ENCODE measurements around the gene CFAP107. TPM values are rescaled to one million over a fixed set of nuclear protein-coding genes. Genes with fewer than 3 reads are reported as not detected.

CFAP107 gene
- total RNA-seq, 1 experiment from 2014 or later = not detected

DNA sequence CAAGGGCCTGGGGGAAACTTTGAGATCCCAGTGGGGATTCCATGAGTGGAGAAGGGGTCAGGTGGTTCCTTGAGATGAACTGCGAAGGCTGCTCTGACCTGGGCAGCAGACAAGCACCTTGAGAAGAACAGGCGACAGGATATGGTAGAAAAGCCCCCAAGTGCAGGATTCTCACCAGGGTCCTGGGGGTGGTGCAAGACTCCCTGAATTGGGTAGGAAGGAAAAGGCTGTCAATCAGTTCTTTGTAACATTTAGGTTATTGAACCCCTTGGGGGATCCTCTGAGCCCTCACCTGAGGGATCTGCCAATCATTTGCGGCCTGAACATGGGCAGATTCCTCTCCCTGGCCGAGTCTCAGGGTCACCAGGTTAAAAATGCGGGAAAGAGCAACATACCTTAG, 25.2 kb downstream of the CFAP107 start:
- H3K27ac Mint-ChIP-seq (ENCODE audit: low read depth, unreplicated experiment) = no peak overlapping the region
- ChIA-PET CTCF (interaction anchor here (0.5 kb wide), 1 partner anchor 606 kb away, joined by 3 read pairs; no protein-coding TSS in a partner anchor), POLR2A (no interaction called here)
- BruUV-seq (replicated peaks) = no TSS peak
- TF ChIP-seq, protein P1, sequence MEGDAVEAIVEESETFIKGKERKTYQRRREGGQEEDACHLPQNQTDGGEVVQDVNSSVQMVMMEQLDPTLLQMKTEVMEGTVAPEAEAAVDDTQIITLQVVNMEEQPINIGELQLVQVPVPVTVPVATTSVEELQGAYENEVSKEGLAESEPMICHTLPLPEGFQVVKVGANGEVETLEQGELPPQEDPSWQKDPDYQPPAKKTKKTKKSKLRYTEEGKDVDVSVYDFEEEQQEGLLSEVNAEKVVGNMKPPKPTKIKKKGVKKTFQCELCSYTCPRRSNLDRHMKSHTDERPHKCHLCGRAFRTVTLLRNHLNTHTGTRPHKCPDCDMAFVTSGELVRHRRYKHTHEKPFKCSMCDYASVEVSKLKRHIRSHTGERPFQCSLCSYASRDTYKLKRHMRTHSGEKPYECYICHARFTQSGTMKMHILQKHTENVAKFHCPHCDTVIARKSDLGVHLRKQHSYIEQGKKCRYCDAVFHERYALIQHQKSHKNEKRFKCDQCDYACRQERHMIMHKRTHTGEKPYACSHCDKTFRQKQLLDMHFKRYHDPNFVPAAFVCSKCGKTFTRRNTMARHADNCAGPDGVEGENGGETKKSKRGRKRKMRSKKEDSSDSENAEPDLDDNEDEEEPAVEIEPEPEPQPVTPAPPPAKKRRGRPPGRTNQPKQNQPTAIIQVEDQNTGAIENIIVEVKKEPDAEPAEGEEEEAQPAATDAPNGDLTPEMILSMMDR (IDR thresholded peaks at IDR 0.05; ENCODE audit: unreplicated experiment) = no peak
- no peak for DNase-seq (ENCODE audit: unreplicated experiment)
- no peak overlapping the region for H3K4me3 Mint-ChIP-seq (ENCODE audit: unreplicated experiment)
- no peaks in the 10 kb centered on the region for H3K4me1 Mint-ChIP-seq (ENCODE audit: insufficient read depth, unreplicated experiment)
- intact Hi-C loops (cut with micrococcal nuclease) = no loop called here
- peaks cover 79% of the 10 kb centered on the region for H3K27me3 Mint-ChIP-seq (ENCODE audit: insufficient read depth, unreplicated experiment)
- no peaks in the 10 kb centered on the region for H3K36me3 Mint-ChIP-seq (ENCODE audit: insufficient read depth, unreplicated experiment)
- H3K9me3 Mint-ChIP-seq (ENCODE audit: unreplicated experiment) = no peaks in the 10 kb centered on the region

DNA sequence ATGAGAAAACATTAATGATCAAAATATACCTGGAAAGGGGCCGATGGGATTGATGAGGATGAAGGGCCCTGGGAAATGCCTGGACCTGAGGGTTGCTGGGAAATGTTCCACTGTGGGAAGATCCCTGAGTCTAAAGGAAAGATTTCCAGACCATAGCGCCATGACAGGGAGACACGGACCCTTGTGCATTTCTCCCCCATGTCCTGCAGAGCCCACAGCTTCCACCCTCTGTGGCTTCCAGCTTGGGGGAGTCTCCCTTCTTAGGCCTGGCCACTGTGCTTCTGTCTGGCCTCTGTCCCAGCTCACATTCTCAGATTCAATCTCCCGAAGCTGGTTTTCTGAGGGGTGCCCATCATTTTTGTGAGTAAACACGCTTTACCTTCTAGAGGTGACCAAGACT, 26.5 kb downstream of the CFAP107 start:
- POLR2A ChIA-PET = no interaction called here
- Mint-ChIP-seq H3K9me3 (ENCODE audit: unreplicated experiment) (no peaks in the 10 kb centered on the region), H3K36me3 (ENCODE audit: insufficient read depth, unreplicated experiment) (no peaks in the 10 kb centered on the region), H3K27ac (ENCODE audit: low read depth, unreplicated experiment) (no peak overlapping the region), H3K27me3 (ENCODE audit: insufficient read depth, unreplicated experiment) (peaks cover 81% of the 10 kb centered on the region), H3K4me3 (ENCODE audit: unreplicated experiment) (no peak overlapping the region), H3K4me1 (ENCODE audit: insufficient read depth, unreplicated experiment) (no peaks in the 10 kb centered on the region)
- TF ChIP-seq, protein P1 (IDR thresholded peaks at IDR 0.05; ENCODE audit: unreplicated experiment) = no peak
- BruUV-seq (replicated peaks) = no TSS peak
- CTCF ChIA-PET = no interaction called here
- no peak for DNase-seq (ENCODE audit: unreplicated experiment)
- intact Hi-C loops (cut with micrococcal nuclease) = no loop called here

DNA sequence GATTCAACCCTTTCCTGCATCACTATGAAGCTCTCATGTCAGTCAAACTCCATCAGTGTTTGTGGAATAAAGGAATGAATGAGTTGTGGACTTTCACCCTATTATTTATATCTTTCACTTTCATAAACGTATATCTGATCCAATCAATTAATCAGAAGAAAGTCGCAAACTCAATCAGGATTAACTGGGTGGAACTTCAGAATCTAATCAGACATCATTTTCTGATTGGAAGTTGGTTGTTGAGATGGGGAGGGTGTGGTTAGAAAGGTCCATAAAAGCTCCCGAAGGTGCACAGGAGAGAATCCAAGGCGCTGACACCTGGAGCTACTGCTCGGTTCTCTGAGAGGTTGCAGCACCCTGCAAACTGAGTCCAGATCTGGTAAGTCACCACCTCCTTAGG, 27.4 kb downstream of the CFAP107 start, which contains the start of gene PRAMEF12:
PRAMEF12 (plus strand) TSS at position 301 of the 400 bp plus-strand sequence. CDS start 1,130 bp downstream, outside the sequence.
- Mint-ChIP-seq H3K27me3 (ENCODE audit: insufficient read depth, unreplicated experiment) (peaks cover 76% of the 10 kb centered on the region), H3K27ac (ENCODE audit: low read depth, unreplicated experiment) (no peak within 1 kb of the TSS), H3K4me3 (ENCODE audit: unreplicated experiment) (no peak within 1 kb of the TSS), H3K4me1 (ENCODE audit: insufficient read depth, unreplicated experiment) (no peaks in the 10 kb centered on the region), H3K9me3 (ENCODE audit: unreplicated experiment) (no peaks in the 10 kb centered on the region), H3K36me3 (ENCODE audit: insufficient read depth, unreplicated experiment) (no peaks in the 10 kb centered on the region)
- DNase-seq (ENCODE audit: unreplicated experiment) = no peak
- POLR2A ChIA-PET = no interaction called here
- TF ChIP-seq, protein P1 (IDR thresholded peaks at IDR 0.05; ENCODE audit: unreplicated experiment) = no peak
- BruUV-seq (replicated peaks) = no TSS peak
- intact Hi-C loops (cut with micrococcal nuclease) = no loop called here
- CTCF ChIA-PET = no interaction called here

DNA sequence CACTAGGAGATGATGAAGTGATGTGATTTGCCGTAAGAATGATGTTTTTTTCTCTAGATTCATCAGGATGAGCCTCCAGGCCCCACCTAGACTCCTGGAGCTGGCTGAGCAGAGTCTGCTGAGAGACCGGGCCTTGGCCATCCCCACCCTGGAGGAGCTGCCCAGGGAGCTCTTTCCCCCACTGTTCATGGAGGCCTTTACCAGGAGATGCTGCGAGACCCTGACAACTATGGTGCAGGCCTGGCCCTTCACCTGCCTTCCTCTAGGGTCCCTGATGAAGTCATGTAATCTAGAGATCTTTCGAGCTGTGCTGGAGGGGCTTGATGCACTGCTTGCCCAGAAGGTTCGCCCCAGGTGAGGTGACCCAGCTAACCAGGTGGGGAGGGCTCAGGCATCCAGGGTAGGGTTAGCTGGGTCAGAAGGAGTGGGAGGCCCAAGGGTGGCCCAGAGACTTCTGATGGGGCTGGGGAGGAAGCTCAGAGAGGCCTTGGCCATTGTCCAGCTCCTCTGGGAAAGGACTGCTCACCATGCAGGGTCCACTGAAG, 28.9 kb downstream of the CFAP107 start:
- H3K4me1 Mint-ChIP-seq (ENCODE audit: insufficient read depth, unreplicated experiment) = no peaks in the 10 kb centered on the region
- no peaks in the 10 kb centered on the region for H3K36me3 Mint-ChIP-seq (ENCODE audit: insufficient read depth, unreplicated experiment)
- H3K27me3 Mint-ChIP-seq (ENCODE audit: insufficient read depth, unreplicated experiment) = peaks cover 67% of the 10 kb centered on the region
- H3K9me3 Mint-ChIP-seq (ENCODE audit: unreplicated experiment) = no peaks in the 10 kb centered on the region
- no peak for DNase-seq (ENCODE audit: unreplicated experiment)
- ChIA-PET POLR2A (no interaction called here), CTCF (interaction anchor here (0.8 to 1.1 kb wide), 2 partner anchors 10 to 25 kb away, joined by 4 read pairs; no protein-coding TSS in a partner anchor)
- no TSS peak for BruUV-seq (replicated peaks)
- H3K27ac Mint-ChIP-seq (ENCODE audit: low read depth, unreplicated experiment) = no peak overlapping the region
- TF ChIP-seq, protein P1 (IDR thresholded peaks at IDR 0.05; ENCODE audit: unreplicated experiment) = no peak
- no peak overlapping the region for H3K4me3 Mint-ChIP-seq (ENCODE audit: unreplicated experiment)
- intact Hi-C loops (cut with micrococcal nuclease) = no loop called here

Data from MCF 10A (cell line).